Activated CD8-positive, alpha-beta memory T cell treated with anti-CD3 and anti-CD28 coated beads for 24 hours (primary cell): ENCODE data around the gene CHMP5.

ENCODE experiments used
- DNase-seq: peaks from one replicate; pipeline ENCODE4 v3.0.0-alpha.2; 2020

CHMP5 gene

DNA sequence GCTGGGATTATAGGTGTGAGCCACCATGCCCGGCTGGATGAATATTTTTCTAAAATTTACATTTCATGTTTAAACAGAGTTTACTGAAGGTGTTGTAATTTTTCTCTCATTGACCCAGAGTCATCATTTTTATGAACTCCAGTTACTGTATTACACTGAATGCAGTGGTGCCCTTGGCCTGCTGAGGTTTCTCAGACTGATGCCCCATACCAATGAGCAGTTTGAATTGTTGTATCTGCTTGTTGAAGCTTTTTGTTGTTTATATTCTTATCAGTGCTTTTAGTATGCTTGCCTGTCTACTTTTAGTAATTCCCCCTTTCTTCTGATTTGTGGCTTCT lies 55.4 kb downstream of the CHMP5 start:
- peak; percentile 3 for DNase-seq

DNA sequence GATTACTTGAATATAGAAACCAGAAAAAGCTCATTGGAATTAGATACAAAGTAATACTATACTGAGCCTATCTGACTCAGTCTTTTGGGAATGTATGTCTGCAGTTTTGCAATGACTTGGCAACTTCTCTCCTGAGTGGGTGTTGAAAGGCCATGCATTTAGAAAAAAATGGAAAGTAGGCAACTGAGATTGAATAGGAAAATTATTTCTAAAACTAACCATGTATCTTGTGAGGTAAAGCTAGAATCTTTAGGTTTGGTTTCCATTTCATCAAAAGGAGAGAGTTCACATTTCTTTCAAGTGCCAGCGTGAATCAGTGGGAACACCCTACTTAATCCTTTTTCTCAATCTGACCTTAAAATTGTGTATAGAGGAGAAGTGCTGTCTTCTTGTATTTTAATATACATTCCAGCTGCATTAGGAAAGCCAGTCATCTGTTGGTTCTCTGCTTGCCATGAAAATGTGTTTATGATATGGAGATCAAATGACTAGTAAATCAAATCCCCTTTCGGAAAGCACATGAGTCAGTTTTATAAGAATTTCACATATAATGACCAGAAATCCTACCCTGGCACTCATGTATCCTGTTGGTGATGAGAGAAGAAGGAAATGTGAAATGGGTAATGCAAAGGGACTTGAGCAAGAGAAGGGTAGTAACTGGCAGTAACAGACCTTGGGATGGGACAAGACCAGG lies 55.9 kb downstream of the CHMP5 start:
- DNase-seq: no peak

DNA sequence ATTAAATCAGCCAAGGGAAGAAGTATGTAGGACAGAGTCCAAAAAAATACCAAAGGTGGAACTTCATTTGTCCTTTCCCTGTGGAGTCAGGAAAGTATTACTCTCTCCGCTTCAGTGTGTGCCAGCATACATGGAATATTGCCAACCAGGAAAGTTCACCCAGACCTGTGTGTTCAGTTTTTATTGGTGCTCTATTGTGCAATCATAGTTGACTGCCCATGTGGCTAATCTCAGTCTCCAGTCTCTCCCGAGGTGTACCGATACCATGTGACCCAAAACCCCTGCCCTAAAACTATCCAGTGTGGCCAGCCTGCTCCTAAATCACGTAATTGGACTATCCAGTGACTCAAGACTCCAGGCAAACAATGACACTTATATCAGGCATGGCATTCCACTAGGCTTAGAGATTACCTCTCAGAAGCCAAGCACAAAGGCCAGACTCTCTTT lies 64.3 kb downstream of the CHMP5 start:
- no peak for DNase-seq

DNA sequence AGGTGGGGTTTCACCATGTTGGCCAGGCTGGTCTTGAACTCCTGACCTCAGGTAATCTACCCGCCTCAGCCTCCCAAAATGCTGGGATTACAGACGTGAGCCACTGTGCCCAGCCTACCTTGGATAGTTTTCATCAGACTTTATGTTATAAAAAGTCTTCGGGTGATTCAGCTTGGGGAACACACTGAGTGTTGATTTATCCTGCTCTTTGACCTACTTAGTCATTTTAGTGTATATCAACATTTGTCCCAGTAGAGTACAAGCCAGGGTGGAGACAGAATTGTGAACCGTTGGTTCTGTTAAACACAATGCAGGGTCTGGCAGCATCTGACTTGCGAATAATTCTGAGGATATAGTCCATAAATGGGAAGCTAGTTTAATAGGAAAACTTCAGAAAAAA lies 65.1 kb downstream of the CHMP5 start:
- DNase-seq: no peak

DNA sequence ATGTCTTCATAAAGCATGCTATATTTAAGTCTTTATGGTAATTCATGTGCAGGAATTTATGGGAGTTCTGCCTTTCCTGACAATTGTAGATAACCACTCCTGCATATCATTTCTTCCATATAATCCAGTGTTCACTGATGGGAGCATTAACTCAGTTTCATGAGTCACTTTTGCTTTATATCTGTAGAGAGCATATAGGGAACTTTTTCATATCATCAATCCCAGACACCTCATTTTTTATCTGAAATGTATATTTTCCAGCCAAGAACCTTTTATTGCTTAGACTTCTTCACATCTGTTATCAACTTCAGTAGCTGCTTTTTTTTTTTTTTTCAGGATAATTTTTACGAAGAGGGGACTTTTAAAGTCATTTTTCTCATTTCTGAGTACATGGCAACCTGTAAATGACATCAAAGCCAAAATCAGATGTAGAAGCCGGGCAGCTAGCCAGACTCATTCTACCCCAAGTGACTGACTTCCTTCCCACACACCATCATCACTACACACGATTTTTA lies 66.6 kb downstream of the CHMP5 start:
- DNase-seq: no peak
